K562 (cell line): ENCODE measurements around the gene LAMTOR4. TPM values are rescaled to one million over a fixed set of nuclear protein-coding genes. Genes with fewer than 3 reads are reported as not detected.
A peak's percentile ranks its signal among the peaks of the same experiment; 100 is the strongest.

Experiments used
- BCL6 ChIP-seq: fragments of 250-450 bp; sonication (Bioruptor Pico); IDR thresholded peaks from 2 replicates; pipeline ENCODE4 v1.4.0; 2020
- CTCF ChIP-seq, 3 experiments: IDR thresholded peaks in 2 of 3; conservative IDR thresholded peaks in 1 of 3; 2 replicates each; pipeline ENCODE4 v1.5.1; 2011 to 2012; ENCODE audit warnings: low read length in 3 of 3, mild to moderate bottlenecking in 3 of 3, control low read depth in 2 of 3, improper control_type of control experiment in 1 of 3, inconsistent platforms in 1 of 3, low read depth in 1 of 3, mixed read lengths in 1 of 3, moderate library complexity in 1 of 3; ENCODE audit not compliant: insufficient read depth in 2 of 3
- DDX20 ChIP-seq: fragments of 450-650 bp; IDR thresholded peaks from 2 replicates; pipeline ENCODE4 v1.6.1; 2016; ENCODE audit warnings: missing genetic modification characterization, low read depth, mild to moderate bottlenecking, missing compliant biosample characterization, moderate library complexity
- HBP1 ChIP-seq: fragments of 450-650 bp; formaldehyde crosslinking; IDR thresholded peaks from 2 replicates; pipeline ENCODE4 v1.4.0; 2022; ENCODE audit warnings: missing genetic modification characterization
- KAT2B ChIP-seq: IDR thresholded peaks from one replicate; pipeline ENCODE4 v1.6.1; 2012; ENCODE audit warnings: low read depth, mild to moderate bottlenecking, control low read depth, inconsistent platforms, low read length, moderate library complexity
- MYNN ChIP-seq, 2 experiments: sonication (generic); formaldehyde crosslinking in 1 of 2; IDR thresholded peaks; 2 replicates each; pipeline versions ENCODE4 v1.5.0 to v1.6.1; 2016 to 2020; ENCODE audit warnings: antibody characterized with exemption in 1 of 2, missing genetic modification reagents in 1 of 2
- YY1 ChIP-seq, 3 experiments: IDR thresholded peaks; 2 replicates each; pipeline ENCODE4 v1.6.1; 2011; ENCODE audit warnings: low read length in 2 of 3, mild to moderate bottlenecking in 2 of 3, moderate library complexity in 2 of 3, borderline replicate concordance in 1 of 3, control low read depth in 1 of 3, low read depth in 1 of 3; ENCODE audit not compliant: insufficient read depth in 3 of 3, insufficient replicate concordance in 2 of 3, control insufficient read depth in 1 of 3, insufficient read length in 1 of 3; ENCODE audit errors: extremely low read depth in 1 of 3
- ZNF407 ChIP-seq: fragments of 450-650 bp; IDR thresholded peaks from 2 replicates; pipeline ENCODE4 v1.6.1; 2016; ENCODE audit warnings: low read depth
- ZNF511 ChIP-seq: sonication (generic); formaldehyde crosslinking; IDR thresholded peaks from 2 replicates; pipeline ENCODE4 v1.8.0; 2022; ENCODE audit warnings: mild to moderate bottlenecking, missing genetic modification reagents
- ZNF57 ChIP-seq: fragments of 450-650 bp; formaldehyde crosslinking; IDR thresholded peaks from 2 replicates; pipeline ENCODE4 v1.4.0; 2020; ENCODE audit warnings: mild to moderate bottlenecking, moderate library complexity
- ZNF764 ChIP-seq: fragments of 250-450 bp; sonication (Bioruptor Pico); IDR thresholded peaks from 2 replicates; pipeline ENCODE4 v1.4.0; 2020; ENCODE audit warnings: low read depth, mild to moderate bottlenecking, moderate library complexity
- ZNF79 ChIP-seq: fragments of 250-450 bp; sonication (Bioruptor Pico); IDR thresholded peaks from 2 replicates; pipeline ENCODE4 v1.4.0; 2020; ENCODE audit warnings: low read depth, mild to moderate bottlenecking, moderate library complexity
- polyA plus RNA-seq, 8 experiments: library from polyadenylated mRNA; depleted of rRNA in 4 of 8; stranded (reverse) in 5 of 8; unstranded in 3 of 8; fragments of >200 nt; fragmentation: Nextera tagmentation in 2 of 8; fragmentation: Illumina TruSeq in 1 of 8; extraction: Ambion mirVana in 2 of 8; extraction: Trizol in 1 of 8; gene quantifications; 2 replicates each; pipeline versions ENCODE4 v1.2.1 to v1.2.3, GENCODE V29; 2011 to 2014; ENCODE audit warnings: inconsistent platforms in 1 of 8, missing spikeins in 1 of 8
- total RNA-seq, 7 experiments: library from RNA; depleted of rRNA in 6 of 7; stranded (reverse); fragments of >200 nt in 6 of 7; fragmentation: Illumina TruSeq in 2 of 7; extraction: Trizol in 2 of 7; gene quantifications; 2 replicates each; pipeline versions ENCODE4 v1.2.1 to v1.2.3, GENCODE V29; 2011 to 2021; ENCODE audit warnings: low replicate concordance in 1 of 7

LAMTOR4 gene
- total and polyA plus RNA-seq, 9 of the 15 experiments (the other 6 are each of a cell fraction or from before 2014, with no cell fraction given), result 79.6 to 314 (median 195) TPM

GRCh38 chr7:100100420-100101015 is 48.2 kb upstream of the LAMTOR4 start (continued):
- TF ChIP-seq ZNF511 (CRISPR knock-in tag) (no peak), ZNF79 (no peak), DDX20 (no peak), MYNN (IDR thresholded peaks at IDR 0.05) (no peak), MYNN (CRISPR knock-in tag; IDR thresholded peaks at IDR 0.05) (no peak), YY1 (IDR thresholded peaks at IDR 0.05; ENCODE audit: borderline replicate concordance in 1 of 3, control insufficient read depth in 1 of 3, extremely low read depth in 1 of 3, insufficient read depth in 3 of 3, insufficient read length in 1 of 3, insufficient replicate concordance in 2 of 3, low read depth in 1 of 3, low read length in 2 of 3) (peak; percentile 18 to 61 (median 61)), ZNF764 (CRISPR knock-in tag) (no peak), ZNF407 (no peak), BCL6 (CRISPR knock-in tag) (no peak), ZNF57 (no peak), HBP1 (peak; percentile 74; the same call in 1 of the 2 replicates), CTCF (IDR thresholded peaks at IDR 0.05 in 2 of 3, conservative IDR thresholded peaks at IDR 0.05 in 1 of 3; ENCODE audit: insufficient read depth in 2 of 3, low read depth in 1 of 3, low read length in 3 of 3) (no peak), KAT2B (no peak)
